ENCODE results near the gene HNRNPLL. TPM values are rescaled to one million over a fixed set of nuclear protein-coding genes. Genes with fewer than 3 reads are reported as not detected.

The HNRNPLL gene
- total RNA-seq, 2 donors from 2014 or later, result 17.8 to 19.1 TPM

- no peak overlapping the region for H3K27ac ChIP-seq
- H3K4me1 ChIP-seq, result peaks cover 0 to 7% of the 10 kb centered on the region in 2 donors
- TF ChIP-seq, protein P1, sequence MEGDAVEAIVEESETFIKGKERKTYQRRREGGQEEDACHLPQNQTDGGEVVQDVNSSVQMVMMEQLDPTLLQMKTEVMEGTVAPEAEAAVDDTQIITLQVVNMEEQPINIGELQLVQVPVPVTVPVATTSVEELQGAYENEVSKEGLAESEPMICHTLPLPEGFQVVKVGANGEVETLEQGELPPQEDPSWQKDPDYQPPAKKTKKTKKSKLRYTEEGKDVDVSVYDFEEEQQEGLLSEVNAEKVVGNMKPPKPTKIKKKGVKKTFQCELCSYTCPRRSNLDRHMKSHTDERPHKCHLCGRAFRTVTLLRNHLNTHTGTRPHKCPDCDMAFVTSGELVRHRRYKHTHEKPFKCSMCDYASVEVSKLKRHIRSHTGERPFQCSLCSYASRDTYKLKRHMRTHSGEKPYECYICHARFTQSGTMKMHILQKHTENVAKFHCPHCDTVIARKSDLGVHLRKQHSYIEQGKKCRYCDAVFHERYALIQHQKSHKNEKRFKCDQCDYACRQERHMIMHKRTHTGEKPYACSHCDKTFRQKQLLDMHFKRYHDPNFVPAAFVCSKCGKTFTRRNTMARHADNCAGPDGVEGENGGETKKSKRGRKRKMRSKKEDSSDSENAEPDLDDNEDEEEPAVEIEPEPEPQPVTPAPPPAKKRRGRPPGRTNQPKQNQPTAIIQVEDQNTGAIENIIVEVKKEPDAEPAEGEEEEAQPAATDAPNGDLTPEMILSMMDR (IDR thresholded peaks at IDR 0.05), result no peak
- H3K36me3 ChIP-seq, result peaks cover 53% of the 10 kb centered on the region
- H3K27me3 ChIP-seq, result no peaks in the 10 kb centered on the region
- DNase-seq (ENCODE audit: low spot score), result no peak
- no peaks in the 10 kb centered on the region for H3K9me3 ChIP-seq
- no peak overlapping the region for H3K4me3 ChIP-seq
These were observed 30.6 kb downstream of the HNRNPLL start for GRCh38 chr2:38572167-38572566.

- Histone ChIP-seq H3K27me3 (no peaks in the 10 kb centered on the region), H3K4me1 (peaks cover 0 to 7% of the 10 kb centered on the region in 2 donors), H3K9me3 (no peaks in the 10 kb centered on the region), H3K4me3 (no peak overlapping the region), H3K27ac (no peak overlapping the region), H3K36me3 (peaks cover 56% of the 10 kb centered on the region)
- DNase-seq (ENCODE audit: low spot score), result no peak
- TF ChIP-seq, protein P1 (IDR thresholded peaks at IDR 0.05), result no peak
These were observed 31.5 kb downstream of the HNRNPLL start for GRCh38 chr2:38571193-38571592.

GRCh38 chr2:38568724-38569436, 33.8 kb downstream of the HNRNPLL start:
- H3K27ac ChIP-seq, result no peak overlapping the region
- TF ChIP-seq, protein P1 (IDR thresholded peaks at IDR 0.05), result no peak

DNA sequence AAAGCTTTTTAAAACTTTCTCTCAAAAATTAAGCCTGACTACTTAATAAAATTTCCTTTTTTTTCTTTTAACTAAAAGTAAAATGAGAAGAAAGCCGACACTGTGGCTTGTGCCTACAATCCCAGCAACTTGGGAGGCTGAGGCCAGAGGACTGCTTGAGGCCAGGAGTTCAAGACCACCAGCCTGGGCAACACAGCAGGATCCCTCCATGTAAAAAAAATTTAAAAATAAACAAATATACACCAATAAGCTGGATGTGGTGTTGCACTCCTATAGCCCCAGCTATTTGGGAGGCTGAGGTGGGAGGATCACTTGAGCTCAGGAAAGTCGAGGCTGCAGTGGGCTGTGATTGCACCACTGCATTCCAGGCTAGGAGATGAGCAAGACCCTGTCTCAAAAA, 37.4 kb downstream of the HNRNPLL start:
- peaks cover 45% of the 10 kb centered on the region for H3K36me3 ChIP-seq
- H3K27ac ChIP-seq, result no peak overlapping the region
- H3K4me1 ChIP-seq, result peaks cover 0 to 3% of the 10 kb centered on the region in 2 donors
- H3K27me3 ChIP-seq, result no peaks in the 10 kb centered on the region
- TF ChIP-seq, protein P1 (IDR thresholded peaks at IDR 0.05), result no peak
- no peaks in the 10 kb centered on the region for H3K9me3 ChIP-seq
- H3K4me3 ChIP-seq, result no peak overlapping the region
- DNase-seq (ENCODE audit: low spot score), result no peak

More at GRCh38 chr2:38568724-38569436, 33.8 kb downstream of the HNRNPLL start:
- H3K4me3 ChIP-seq, result no peak overlapping the region
- no peaks in the 10 kb centered on the region for H3K9me3 ChIP-seq
- H3K27me3 ChIP-seq, result no peaks in the 10 kb centered on the region
- H3K4me1 ChIP-seq, result peaks cover 0 to 7% of the 10 kb centered on the region in 2 donors
- peaks cover 60% of the 10 kb centered on the region for H3K36me3 ChIP-seq
- no peak for DNase-seq (ENCODE audit: low spot score)

DNA sequence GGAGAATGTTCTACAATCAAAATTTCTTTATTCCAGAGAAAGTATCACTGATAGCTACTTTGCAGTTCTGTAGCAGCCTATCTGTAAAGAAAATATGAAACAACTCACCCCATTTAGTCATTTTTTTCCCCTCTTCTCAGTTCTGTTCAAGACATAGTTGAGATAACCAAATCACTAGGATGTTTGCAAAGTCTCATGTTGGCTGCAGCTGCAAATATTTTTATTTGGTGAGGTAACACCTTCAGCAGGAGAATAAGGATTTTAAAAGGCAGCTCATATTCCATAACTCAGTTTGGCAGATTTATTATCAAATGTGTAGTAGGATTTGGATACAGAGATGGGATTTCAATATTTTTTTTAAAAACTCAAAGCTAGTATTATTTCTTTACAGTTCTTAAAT, 41.0 kb downstream of the HNRNPLL start:
- H3K27ac ChIP-seq, result no peak overlapping the region
- no peaks in the 10 kb centered on the region for H3K4me1 ChIP-seq
- TF ChIP-seq, protein P1 (IDR thresholded peaks at IDR 0.05), result no peak
- no peaks in the 10 kb centered on the region for H3K9me3 ChIP-seq
- H3K36me3 ChIP-seq, result peaks cover 20% of the 10 kb centered on the region
- no peaks in the 10 kb centered on the region for H3K27me3 ChIP-seq
- no peak overlapping the region for H3K4me3 ChIP-seq
- DNase-seq (ENCODE audit: low spot score), result no peak

- Histone ChIP-seq H3K9me3 (no peaks in the 10 kb centered on the region), H3K36me3 (peaks cover 20% of the 10 kb centered on the region), H3K4me3 (no peak overlapping the region), H3K4me1 (no peaks in the 10 kb centered on the region), H3K27me3 (no peaks in the 10 kb centered on the region), H3K27ac (no peak overlapping the region)
- TF ChIP-seq, protein P1 (IDR thresholded peaks at IDR 0.05), result no peak
- DNase-seq (ENCODE audit: low spot score), result no peak
These were observed 42.6 kb downstream of the HNRNPLL start for GRCh38 chr2:38560092-38560491.

Measured in right atrium auricular region (tissue), 2 donors.